BE2C (cell line): ENCODE measurements around the gene FHAD1.

Source experiments
- DNase-seq: peaks from one replicate; pipeline ENCODE4 v3.0.0-alpha.2; 2020
- H3K27me3 ChIP-seq: fragments of 250-450 bp; sonication (Bioruptor Pico); 2 replicates; pipeline ENCODE4 v1.5.1; 2020; ENCODE audit warnings: mild to moderate bottlenecking
- H3K36me3 ChIP-seq: fragments of 250-450 bp; sonication (Bioruptor Pico); 2 replicates; pipeline ENCODE4 v1.5.1; 2020; ENCODE audit warnings: mild to moderate bottlenecking
- H3K4me1 ChIP-seq: fragments of 250-450 bp; sonication (Bioruptor Pico); 2 replicates; pipeline ENCODE4 v1.5.1; 2020
- H3K4me3 ChIP-seq: 2 replicates; pipeline ENCODE4 v1.5.1; 2011; ENCODE audit warnings: low read depth, low read length
- H3K9me3 ChIP-seq: fragments of 250-450 bp; sonication (Bioruptor Pico); 2 replicates; pipeline ENCODE4 v1.5.1; 2020
- TF ChIP-seq, protein P1 (sequence below): IDR thresholded peaks from 2 replicates; pipeline ENCODE4 v1.5.1; 2012; ENCODE audit warnings: mild to moderate bottlenecking, low read depth, low read length

FHAD1 gene

DNA sequence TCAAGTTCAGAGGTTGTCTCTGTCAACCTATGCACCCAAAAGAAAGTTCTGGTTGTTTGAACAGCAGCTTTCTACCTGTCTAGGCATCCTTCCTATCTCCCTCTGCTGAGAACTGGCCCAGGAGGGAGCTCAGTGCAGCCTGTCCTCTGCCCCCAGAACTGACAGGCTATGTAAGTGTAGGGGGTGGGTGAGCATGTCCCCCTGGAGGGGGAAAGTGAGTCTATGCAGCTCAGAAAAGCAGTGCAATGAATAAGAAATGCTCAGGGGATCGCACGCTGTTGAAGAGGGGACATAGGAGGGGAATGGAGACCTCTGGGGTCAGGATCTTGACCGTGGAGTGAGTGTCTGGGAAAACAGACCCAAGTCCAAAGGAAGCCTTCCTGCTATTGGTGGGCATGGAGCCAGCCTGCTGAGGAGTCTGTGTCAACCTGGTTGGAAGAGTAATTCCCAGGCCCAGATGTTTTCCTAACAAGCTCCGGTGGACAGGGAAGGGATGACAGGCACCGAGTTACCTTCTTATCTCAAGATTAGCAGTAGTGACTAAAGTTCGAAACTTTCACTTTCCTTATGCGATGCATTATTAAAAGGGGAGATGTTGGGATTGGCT, 26.1 kb upstream of the FHAD1 start:
- H3K27me3 ChIP-seq: no peaks in the 10 kb centered on the region

DNA sequence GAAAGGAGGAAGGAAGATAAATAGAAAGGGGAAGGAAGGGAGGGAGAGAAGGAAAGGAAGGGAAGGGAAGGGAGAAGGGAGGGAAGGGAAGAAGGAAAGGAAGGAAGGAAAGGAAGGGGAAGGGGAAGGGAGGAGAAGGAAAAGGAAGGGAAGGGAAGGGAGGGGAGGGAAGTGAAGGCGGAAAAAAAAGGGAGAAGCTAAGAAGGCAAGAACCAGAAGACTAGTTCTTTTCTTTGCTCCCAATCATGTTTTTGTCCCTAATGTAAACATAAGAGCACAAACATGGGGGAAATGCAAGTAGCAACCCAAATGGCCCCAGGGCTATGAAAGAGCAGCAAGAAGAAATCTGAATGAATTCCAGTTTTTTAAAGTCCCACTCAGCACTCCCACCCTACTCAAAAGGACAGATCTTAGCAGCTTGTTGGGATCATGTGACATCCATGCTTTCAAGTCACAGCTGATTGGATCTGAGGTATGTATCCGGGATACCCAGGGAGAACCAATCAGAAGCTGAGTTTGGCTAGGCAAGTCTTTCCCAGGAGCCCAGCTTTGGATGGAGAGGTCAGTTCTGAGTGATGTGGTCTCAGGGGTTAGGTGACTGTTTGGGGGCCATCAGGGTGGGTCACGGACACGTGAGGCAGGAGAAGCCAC, 24.2 kb upstream of the FHAD1 start:
- no peaks in the 10 kb centered on the region for H3K27me3 ChIP-seq
- H3K9me3 ChIP-seq: no peaks in the 10 kb centered on the region
- H3K4me3 ChIP-seq: no peak overlapping the region
- DNase-seq: no peak
- no peaks in the 10 kb centered on the region; the same call in 1 of the 2 replicates for H3K36me3 ChIP-seq
- TF ChIP-seq, protein P1, sequence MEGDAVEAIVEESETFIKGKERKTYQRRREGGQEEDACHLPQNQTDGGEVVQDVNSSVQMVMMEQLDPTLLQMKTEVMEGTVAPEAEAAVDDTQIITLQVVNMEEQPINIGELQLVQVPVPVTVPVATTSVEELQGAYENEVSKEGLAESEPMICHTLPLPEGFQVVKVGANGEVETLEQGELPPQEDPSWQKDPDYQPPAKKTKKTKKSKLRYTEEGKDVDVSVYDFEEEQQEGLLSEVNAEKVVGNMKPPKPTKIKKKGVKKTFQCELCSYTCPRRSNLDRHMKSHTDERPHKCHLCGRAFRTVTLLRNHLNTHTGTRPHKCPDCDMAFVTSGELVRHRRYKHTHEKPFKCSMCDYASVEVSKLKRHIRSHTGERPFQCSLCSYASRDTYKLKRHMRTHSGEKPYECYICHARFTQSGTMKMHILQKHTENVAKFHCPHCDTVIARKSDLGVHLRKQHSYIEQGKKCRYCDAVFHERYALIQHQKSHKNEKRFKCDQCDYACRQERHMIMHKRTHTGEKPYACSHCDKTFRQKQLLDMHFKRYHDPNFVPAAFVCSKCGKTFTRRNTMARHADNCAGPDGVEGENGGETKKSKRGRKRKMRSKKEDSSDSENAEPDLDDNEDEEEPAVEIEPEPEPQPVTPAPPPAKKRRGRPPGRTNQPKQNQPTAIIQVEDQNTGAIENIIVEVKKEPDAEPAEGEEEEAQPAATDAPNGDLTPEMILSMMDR: no peak
- H3K4me1 ChIP-seq: peaks cover 9% of the 10 kb centered on the region; the same call in 1 of the 2 replicates

More for the DNA sequence above, 26.1 kb upstream of the FHAD1 start:
- Histone ChIP-seq H3K4me1 (0 out of 2 replicates have a peak, but pooled peaks cover 2% of the 10 kb centered on the region), H3K4me3 (no peak overlapping the region), H3K36me3 (no peaks in the 10 kb centered on the region; the same call in 1 of the 2 replicates), H3K9me3 (no peaks in the 10 kb centered on the region)
- DNase-seq: peak; percentile 41
- TF ChIP-seq, protein P1: no peak

DNA sequence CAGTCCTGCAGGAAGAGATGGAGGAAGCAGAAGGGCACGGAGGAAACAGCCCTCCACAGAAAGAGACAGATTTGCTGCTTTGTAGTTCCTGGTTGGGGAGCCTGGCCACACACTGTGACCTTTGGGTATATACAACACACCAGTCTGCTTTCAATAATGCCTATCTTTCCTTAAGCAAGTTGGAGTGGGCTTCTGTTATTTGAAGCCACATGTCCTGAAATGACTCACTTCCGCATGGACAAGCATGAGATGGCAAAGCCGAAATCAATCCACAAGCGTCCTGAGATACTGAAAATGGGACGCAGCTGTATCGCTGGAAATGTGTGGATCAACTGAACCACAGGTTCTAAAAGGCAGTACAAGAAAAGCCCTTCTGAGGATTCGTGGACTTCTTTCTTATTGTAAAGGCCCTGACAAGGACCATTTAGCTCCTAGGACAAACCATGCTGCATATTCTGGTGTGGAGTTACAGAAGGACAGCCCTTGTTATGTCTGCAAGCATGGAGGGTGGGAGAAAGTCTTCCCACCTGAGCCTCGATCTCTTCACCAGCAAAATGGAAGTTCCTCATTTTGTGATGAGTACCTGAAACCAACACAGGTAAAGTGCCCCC, 22.7 kb upstream of the FHAD1 start:
- peaks cover 9% of the 10 kb centered on the region; the same call in 1 of the 2 replicates for H3K4me1 ChIP-seq
- no peaks in the 10 kb centered on the region for H3K27me3 ChIP-seq
- H3K4me3 ChIP-seq: no peak overlapping the region
- no peaks in the 10 kb centered on the region for H3K9me3 ChIP-seq
- no peaks in the 10 kb centered on the region; the same call in 1 of the 2 replicates for H3K36me3 ChIP-seq
- TF ChIP-seq, protein P1: no peak
- no peak for DNase-seq

DNA sequence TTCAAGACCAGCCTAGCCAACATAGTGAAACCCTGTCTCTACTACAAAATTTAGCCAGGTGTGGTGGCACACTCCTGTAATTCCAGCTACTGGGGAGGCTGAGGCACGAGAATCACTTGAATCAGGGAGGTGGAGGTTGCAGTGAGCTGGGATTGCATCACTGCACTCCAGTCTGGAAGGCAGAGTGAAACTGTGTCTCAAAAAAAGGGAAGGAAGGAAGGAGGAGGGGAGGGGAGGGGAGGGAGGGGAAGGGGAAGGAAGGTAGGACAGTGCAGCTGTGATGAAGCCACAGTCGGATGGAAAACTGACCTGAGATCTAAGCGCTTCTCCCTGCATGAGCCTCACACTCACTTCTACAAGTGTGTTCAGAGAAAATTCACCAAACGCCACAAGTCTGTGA, 22.0 kb upstream of the FHAD1 start:
- H3K27me3 ChIP-seq: no peaks in the 10 kb centered on the region
- peaks cover 9% of the 10 kb centered on the region; the same call in 1 of the 2 replicates for H3K4me1 ChIP-seq
- H3K36me3 ChIP-seq: no peaks in the 10 kb centered on the region
- TF ChIP-seq, protein P1: no peak
- no peak for DNase-seq
- no peak overlapping the region for H3K4me3 ChIP-seq
- no peaks in the 10 kb centered on the region for H3K9me3 ChIP-seq

DNA sequence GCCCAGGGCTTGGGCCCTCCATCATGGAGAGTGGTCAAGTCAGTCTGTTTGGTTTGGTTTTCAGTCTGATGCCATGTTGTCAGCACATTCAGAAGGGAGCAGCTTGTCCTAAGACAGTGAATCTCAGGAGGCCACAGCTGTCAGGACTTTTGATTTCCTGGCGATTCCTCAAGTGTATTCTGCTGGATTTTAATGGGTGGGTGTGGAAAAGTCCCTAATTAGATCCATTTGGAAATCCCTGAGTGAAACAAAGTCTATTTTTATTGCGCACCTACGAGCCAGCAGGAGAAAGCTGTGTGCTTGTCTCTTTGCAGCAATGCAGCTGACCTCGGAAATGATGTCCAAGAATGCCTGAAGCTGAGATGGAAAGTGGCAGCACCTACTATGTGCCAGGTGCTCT, 21.6 kb upstream of the FHAD1 start:
- no peak for DNase-seq
- no peak overlapping the region for H3K4me3 ChIP-seq
- no peaks in the 10 kb centered on the region for H3K9me3 ChIP-seq
- peaks cover 9% of the 10 kb centered on the region; the same call in 1 of the 2 replicates for H3K4me1 ChIP-seq
- H3K36me3 ChIP-seq: no peaks in the 10 kb centered on the region
- TF ChIP-seq, protein P1: no peak
- no peaks in the 10 kb centered on the region for H3K27me3 ChIP-seq
